Keratinocyte (primary cell): ENCODE data around the gene NPR1.
"Not testable (repeated sequence)": the region's sequence is repeated elsewhere in the genome, so short reads cannot be mapped to it uniquely, and the experiment has no call there.

Source experiments
- CTCF ChIP-seq, 3 experiments: IDR thresholded peaks in 1 of 3; conservative IDR thresholded peaks in 1 of 3; optimal IDR thresholded peaks in 1 of 3; 2 replicates in 2 of 3; 3 replicates in 1 of 3; pipeline versions ENCODE3 to v1.5.1; 2011; ENCODE audit warnings: low read length in 3 of 3, mild to moderate bottlenecking in 3 of 3, moderate library complexity in 2 of 3, control low read depth in 1 of 3, inconsistent platforms in 1 of 3; ENCODE audit not compliant: insufficient read depth in 2 of 3; ENCODE audit errors: extremely low read depth in 1 of 3
- EZH2 ChIP-seq: IDR thresholded peaks from one replicate; pipeline ENCODE4 v1.6.1; 2012; ENCODE audit warnings: inconsistent platforms, mild to moderate bottlenecking, low read length, moderate library complexity

- TF ChIP-seq CTCF (optimal IDR thresholded peaks at IDR 0.05 in 1 of 3, IDR thresholded peaks at IDR 0.05 in 1 of 3, conservative IDR thresholded peaks at IDR 0.05 in 1 of 3; ENCODE audit: extremely low read depth in 1 of 3, insufficient read depth in 2 of 3, low read length in 3 of 3); EZH2: not testable (repeated sequence)
These were observed 38.3 kb upstream of the NPR1 start for GRCh38 chr1:153640213-153640612.
